Measurements from ENCODE around the gene ZSCAN10. TPM values are rescaled to one million over a fixed set of nuclear protein-coding genes. Genes with fewer than 3 reads are reported as not detected.

The ZSCAN10 gene
- total RNA-seq, 2 experiments from 2014 or later = 0.23 to 0.26 TPM

DNA sequence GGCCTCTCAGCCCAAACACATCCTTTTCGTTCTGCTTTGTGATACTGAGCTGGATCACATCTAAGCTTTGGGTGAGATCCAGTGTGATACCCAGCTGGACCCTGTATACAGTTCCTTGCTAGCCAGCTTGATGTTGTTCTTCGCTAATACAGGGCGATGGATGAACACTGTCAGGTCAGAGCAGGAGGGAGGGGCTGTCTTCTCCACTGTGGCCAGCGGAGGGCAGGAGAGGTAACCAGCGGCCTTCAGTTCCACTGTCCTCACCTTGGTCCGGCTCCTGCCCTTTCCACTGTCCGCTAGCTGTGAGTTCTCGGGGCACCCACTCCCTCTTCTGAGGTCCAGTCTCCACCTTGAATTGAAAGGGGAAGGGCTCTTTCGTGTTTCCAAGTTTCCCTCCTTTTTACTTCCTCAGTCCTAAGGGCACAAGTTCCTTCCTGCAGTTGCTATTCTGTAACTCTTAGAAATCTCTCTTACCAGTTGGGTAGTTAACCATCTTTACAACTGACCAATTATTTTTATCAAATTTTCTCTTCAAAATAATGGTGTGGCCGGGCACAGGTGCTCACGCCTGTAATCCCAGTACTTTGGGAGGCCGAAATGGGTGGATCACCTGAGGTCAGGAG is 32.8 kb upstream of the ZSCAN10 start:
- no peak for ATAC-seq
- peak overlapping the region; percentile 15 for H3K27ac Mint-ChIP-seq

DNA sequence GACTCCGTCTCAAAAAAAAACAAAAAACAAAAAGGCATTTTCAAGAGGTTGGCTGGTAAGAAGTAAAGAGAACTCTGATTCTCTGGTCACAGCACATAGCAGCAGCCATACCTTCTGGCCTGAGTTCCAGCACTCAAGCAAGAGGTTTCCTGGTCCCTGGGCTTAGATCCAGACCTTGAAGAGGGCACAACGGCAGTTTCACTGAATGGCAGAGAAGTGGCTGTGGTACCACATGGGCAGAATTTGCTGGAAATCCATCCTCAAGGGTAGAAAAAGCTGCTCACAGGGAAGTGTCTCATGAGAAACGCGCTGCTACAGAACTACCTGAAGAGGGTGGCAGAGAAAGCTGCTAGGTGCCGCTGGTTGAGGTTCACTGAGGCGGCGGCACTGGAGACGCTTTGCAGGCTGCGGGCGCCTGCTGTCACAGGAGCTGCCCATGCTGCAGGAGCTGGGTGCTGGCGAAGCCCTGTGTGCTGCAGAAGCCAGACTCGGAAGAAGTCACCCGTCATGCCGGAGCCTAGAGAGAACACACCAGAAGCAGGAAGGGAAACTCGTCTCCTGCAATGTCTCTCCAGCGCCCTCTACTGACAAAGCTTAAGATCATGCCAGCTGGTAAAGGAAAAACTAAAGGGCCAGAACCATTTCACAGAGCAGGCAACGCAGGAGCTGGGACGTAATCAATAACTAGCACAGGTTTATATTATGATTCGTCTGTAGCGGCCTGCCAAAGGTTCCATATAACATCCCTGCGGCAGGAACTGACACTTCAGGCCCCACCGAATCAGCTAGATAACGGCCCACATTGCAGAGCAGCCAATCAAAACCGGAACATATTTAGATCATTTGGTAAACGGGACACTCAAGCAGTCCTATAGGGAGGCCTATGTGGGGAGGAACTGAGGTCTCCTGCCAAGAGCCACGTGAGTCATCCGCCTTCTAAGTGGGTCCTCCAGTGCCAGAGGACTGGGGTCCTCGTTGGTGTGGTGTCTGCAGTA is 30.3 kb upstream of the ZSCAN10 start:
- H3K4me3 Mint-ChIP-seq = peak overlapping the region; percentile 94
- H3K36me3 Mint-ChIP-seq (ENCODE audit: low read depth) = peaks cover 56% of the 10 kb centered on the region
- peak; percentile 89 for DNase-seq
- H3K27me3 Mint-ChIP-seq (ENCODE audit: low read depth) = no peaks in the 10 kb centered on the region
- peaks cover 67% of the 10 kb centered on the region for H3K4me1 Mint-ChIP-seq (ENCODE audit: low read depth)
- ChIA-PET POLR2A (interaction anchor here (0.8 to 3.6 kb wide), 22 partner anchors 9 to 102 kb away, joined by 3 to 26 read pairs (median 4); partner anchors contain the start of gene IL32), CTCF (interaction anchor here (0.6 to 11.8 kb wide), 53 partner anchors 8 to 339 kb away, joined by 3 to 354 read pairs (median 7); partner anchors contain the start of genes BICDL2, FLYWCH2, HCFC1R1 and IL32)
- ATAC-seq = peak; percentile 69
- H3K9me3 Mint-ChIP-seq (ENCODE audit: insufficient read depth) = no peaks in the 10 kb centered on the region
- peak overlapping the region; percentile 90 for H3K27ac Mint-ChIP-seq

More for the DNA sequence above, 32.8 kb upstream of the ZSCAN10 start:
- Mint-ChIP-seq H3K36me3 (ENCODE audit: low read depth) (peaks cover 37% of the 10 kb centered on the region), H3K27me3 (ENCODE audit: low read depth) (no peaks in the 10 kb centered on the region), H3K9me3 (ENCODE audit: insufficient read depth) (no peaks in the 10 kb centered on the region), H3K4me3 (no peak overlapping the region), H3K4me1 (ENCODE audit: low read depth) (peaks cover 54% of the 10 kb centered on the region)
- DNase-seq = peak; percentile 66
- POLR2A ChIA-PET = interaction anchor here (0.6 to 0.9 kb wide), 3 partner anchors 27 to 366 kb away, joined by 3 to 5 read pairs (median 3); no protein-coding TSS in a partner anchor
- CTCF ChIA-PET = interaction anchor here (0.5 to 11.8 kb wide), 17 partner anchors 9 to 866 kb away, joined by 3 to 354 read pairs (median 6); partner anchors contain the start of genes IL32, ZNF263 and ZSCAN10

DNA sequence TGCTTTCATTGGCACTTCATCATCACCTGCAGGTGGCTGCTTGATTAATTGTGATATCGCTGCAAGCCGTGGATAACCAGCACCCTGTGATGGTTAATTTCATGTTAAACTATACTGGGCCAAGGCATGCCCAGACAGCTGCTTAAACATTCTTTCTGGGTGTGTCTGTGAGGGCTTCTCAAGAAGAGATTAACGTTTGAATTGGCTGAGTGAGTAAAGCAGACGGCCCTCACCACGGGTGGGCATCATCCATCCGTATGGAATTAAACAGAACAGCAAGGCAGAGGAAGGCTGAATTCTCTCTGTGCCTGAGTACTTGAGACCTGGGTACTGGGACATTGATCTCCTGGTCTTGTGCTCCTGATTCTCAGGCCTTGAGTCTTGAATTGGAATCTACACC is 28.7 kb upstream of the ZSCAN10 start:
- ATAC-seq (no peak), DNase-seq (no peak)
- H3K27me3 Mint-ChIP-seq (ENCODE audit: low read depth) = peaks cover 1% of the 10 kb centered on the region
- no peaks in the 10 kb centered on the region for H3K9me3 Mint-ChIP-seq (ENCODE audit: insufficient read depth)
- H3K4me1 Mint-ChIP-seq (ENCODE audit: low read depth) = peaks cover 64% of the 10 kb centered on the region
- CTCF ChIA-PET = interaction anchor here (0.7 to 11.8 kb wide), 9 partner anchors 10 to 97 kb away, joined by 3 to 354 read pairs (median 72); partner anchors contain the start of gene ZSCAN10
- H3K36me3 Mint-ChIP-seq (ENCODE audit: low read depth) = peaks cover 49% of the 10 kb centered on the region
- POLR2A ChIA-PET = interaction anchor here (1.0 to 3.6 kb wide), 7 partner anchors 7 to 69 kb away, joined by 3 to 26 read pairs (median 7); partner anchors contain the start of gene IL32
- H3K4me3 Mint-ChIP-seq = peak overlapping the region; percentile 94
- peak overlapping the region; percentile 61 for H3K27ac Mint-ChIP-seq

DNA sequence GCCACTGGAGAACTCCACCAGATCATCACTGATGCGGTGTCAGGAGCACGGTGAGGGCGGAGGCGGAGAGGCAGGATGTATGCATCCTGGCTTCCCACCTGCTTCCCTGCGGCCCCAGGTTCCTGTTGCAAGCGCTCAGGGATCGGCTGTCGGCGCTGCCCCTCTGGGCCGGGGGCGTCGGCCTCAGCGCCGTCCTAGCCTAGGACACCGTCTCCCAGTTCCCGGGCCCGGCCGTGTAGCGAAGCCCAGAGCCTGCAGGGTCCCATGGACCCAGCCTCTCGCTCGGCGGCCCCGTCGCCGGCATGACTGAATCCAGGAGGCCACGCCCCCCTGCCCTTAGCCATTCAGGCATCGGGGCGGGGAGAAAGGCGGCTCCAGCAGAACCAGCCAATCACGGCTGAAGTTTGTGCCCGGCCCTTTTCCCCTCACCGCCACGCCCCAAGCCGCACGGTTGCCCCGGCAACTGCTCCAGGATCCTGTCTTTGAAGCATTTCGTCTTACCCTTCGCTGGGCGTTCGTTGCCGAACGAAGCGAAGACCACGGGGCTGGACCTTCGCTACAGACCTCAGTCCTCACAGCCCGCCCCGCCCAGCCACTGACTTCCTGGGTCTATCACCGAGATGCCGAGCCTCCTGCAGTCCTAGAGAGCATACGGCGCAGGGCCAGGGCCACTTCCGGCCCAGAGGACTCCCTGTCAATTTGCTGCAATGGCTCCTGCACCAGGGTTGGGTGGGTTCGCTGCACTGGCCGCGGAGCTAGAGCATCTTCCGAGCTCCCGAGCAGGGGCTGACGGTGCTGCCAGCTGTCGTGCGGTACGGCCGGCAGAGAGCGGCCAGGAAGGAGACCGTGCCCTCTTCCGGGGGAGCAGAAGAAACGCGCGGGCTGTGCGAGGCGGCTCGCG is 25.1 kb upstream of the ZSCAN10 start:
- Mint-ChIP-seq H3K27me3 (ENCODE audit: low read depth) (peaks cover 4% of the 10 kb centered on the region), H3K4me1 (ENCODE audit: low read depth) (peaks cover 46% of the 10 kb centered on the region), H3K27ac (peak overlapping the region; percentile 99), H3K36me3 (ENCODE audit: low read depth) (peaks cover 34% of the 10 kb centered on the region), H3K4me3 (peak overlapping the region; percentile 93), H3K9me3 (ENCODE audit: insufficient read depth) (no peaks in the 10 kb centered on the region)
- peak; percentile 99 for DNase-seq
- ATAC-seq = peak; percentile 89
- CTCF ChIA-PET = interaction anchor here (1.0 to 11.8 kb wide), 7 partner anchors 10 to 93 kb away, joined by 3 to 354 read pairs (median 6); partner anchors contain the start of genes IL32, ZNF205, ZNF213 and ZSCAN10
- POLR2A ChIA-PET = interaction anchor here (0.9 to 2.9 kb wide), 11 partner anchors 10 to 130 kb away, joined by 3 to 14 read pairs (median 4); partner anchors contain the start of genes IL32 and ZNF213

DNA sequence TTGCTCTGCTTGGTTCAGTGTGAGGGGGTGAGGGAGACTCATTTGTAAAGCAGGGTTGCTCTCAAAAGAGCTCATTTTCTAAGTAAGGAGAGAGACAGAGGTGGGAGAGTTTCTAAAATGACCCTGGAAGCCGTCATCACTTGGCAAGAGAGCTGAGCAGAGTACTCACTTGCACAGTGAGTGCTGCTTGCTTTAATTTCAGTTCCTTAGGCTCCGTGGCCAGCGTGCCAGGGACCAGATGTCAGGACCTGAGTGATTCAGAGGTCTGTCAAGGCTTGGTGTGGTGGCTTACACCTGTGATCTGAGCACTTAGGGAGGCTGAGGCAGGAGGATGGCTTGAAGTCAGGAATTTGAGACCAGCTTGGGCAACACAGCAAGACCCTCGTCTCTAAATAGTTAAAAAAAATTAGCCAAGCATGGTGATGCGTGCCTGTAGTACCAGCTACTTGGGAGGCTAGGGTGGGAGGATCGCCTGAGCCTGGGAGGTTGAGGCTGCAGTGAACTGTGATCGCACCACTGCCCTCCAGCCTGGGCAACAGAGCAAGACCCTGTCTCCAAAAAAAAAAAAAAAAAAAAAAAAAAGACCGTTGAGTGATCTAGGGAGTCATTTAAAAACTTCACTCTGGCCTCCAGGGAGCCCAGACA is 24.0 kb upstream of the ZSCAN10 start:
- Mint-ChIP-seq H3K4me3 (peak overlapping the region; percentile 93), H3K36me3 (ENCODE audit: low read depth) (peaks cover 31% of the 10 kb centered on the region), H3K9me3 (ENCODE audit: insufficient read depth) (no peaks in the 10 kb centered on the region), H3K4me1 (ENCODE audit: low read depth) (peaks cover 44% of the 10 kb centered on the region), H3K27me3 (ENCODE audit: low read depth) (peaks cover 4% of the 10 kb centered on the region), H3K27ac (peak overlapping the region; percentile 99)
- ChIA-PET POLR2A (interaction anchor here (0.6 to 1.2 kb wide), 3 partner anchors 17 to 220 kb away, joined by 3 to 5 read pairs (median 3); no protein-coding TSS in a partner anchor), CTCF (interaction anchor here (1.1 to 2.5 kb wide), 8 partner anchors 9 to 95 kb away, joined by 3 to 14 read pairs (median 6); partner anchors contain the start of genes IL32 and ZNF213)
- DNase-seq = no peak
- no peak for ATAC-seq

DNA sequence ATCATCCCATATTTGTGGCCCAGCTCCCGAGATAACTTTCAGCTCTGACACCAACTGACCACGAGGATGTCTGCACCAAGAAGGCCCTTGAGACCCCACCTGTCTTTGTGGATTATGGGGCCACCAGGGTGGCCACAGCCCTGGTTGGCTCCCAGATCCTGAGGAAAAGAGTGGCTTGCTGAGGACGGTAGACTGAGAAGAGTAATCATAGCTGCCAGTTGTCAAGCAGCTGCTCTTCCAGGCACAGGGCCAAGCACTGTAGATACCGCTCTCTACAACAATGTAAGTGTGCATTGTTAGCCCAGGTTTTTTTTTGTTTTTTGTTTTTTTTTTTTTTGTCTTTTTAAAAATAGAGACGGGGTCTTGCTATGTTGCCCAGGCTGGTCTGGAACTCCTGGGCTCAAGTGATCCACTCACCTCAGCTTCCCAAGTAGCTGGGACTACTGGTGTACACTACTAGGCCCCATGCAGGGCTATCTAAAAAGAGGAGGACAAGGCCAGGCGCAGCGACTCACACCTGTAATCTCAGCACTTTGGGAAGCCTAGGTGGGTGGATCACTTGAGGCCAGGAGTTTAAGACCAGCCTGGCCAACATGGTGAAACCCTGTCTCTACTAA is 22.9 kb upstream of the ZSCAN10 start:
- ATAC-seq = no peak
- no peak overlapping the region for H3K4me3 Mint-ChIP-seq
- POLR2A ChIA-PET = interaction anchor here (0.7 to 1.2 kb wide), 2 partner anchors 16 kb away, joined by 4 to 5 read pairs; no protein-coding TSS in a partner anchor

DNA sequence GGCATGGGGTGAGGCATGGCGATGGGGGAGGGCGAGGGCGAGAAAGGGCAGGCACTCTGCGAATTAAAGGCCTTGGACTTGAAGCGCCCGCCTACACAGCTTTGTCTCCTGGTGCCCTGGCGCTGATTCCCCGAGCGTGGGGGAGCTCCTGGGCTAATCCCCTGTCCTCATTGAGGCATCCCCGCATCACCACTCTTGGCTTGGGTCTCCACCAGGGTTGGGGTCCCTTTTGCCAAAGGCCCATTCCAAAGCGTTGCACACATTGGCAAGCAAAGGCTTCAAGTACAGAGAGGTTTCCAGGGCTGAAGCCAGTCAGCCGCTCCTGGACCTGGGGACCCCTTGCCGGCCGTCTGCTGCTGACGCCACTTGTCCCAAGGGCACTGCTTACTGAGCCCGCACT is 21.3 kb upstream of the ZSCAN10 start:
- POLR2A ChIA-PET = interaction anchor here (2.0 kb wide), 1 partner anchor 8 kb away, joined by 4 read pairs; no protein-coding TSS in a partner anchor

More for the DNA sequence above, 22.9 kb upstream of the ZSCAN10 start:
- Mint-ChIP-seq H3K27me3 (ENCODE audit: low read depth) (peaks cover 4% of the 10 kb centered on the region), H3K9me3 (ENCODE audit: insufficient read depth) (no peaks in the 10 kb centered on the region), H3K27ac (no peak overlapping the region), H3K36me3 (ENCODE audit: low read depth) (peaks cover 20% of the 10 kb centered on the region), H3K4me1 (ENCODE audit: low read depth) (peaks cover 33% of the 10 kb centered on the region)
- DNase-seq = no peak
- CTCF ChIA-PET = interaction anchor here (1.1 to 2.5 kb wide), 9 partner anchors 10 to 94 kb away, joined by 3 to 14 read pairs (median 6); partner anchors contain the start of genes IL32 and ZNF213

DNA sequence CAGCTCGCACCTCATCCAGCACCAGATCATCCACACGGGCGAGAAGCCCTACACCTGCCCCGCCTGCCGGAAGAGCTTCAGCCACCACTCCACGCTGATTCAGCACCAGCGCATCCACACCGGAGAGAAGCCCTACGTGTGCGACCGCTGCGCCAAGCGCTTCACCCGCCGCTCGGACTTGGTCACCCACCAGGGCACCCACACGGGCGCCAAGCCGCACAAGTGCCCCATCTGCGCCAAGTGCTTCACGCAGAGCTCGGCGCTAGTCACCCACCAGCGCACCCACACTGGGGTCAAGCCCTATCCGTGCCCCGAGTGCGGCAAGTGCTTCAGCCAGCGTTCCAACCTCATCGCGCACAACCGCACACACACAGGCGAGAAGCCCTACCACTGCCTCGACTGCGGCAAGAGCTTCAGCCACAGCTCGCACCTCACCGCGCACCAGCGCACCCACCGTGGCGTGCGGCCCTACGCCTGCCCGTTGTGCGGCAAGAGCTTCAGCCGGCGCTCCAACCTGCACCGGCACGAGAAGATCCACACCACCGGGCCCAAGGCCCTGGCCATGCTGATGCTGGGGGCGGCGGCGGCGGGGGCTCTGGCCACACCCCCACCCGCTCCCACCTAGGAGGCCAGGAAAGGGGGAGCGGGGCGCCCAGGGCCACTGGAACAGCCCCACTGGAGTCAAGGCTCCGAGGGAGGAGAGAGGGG is 20.8 kb upstream of the ZSCAN10 start:
- Mint-ChIP-seq H3K36me3 (ENCODE audit: low read depth) (peaks cover 4% of the 10 kb centered on the region), H3K4me3 (no peak overlapping the region), H3K27ac (no peak overlapping the region), H3K27me3 (ENCODE audit: low read depth) (peaks cover 4% of the 10 kb centered on the region), H3K4me1 (ENCODE audit: low read depth) (peaks cover 14% of the 10 kb centered on the region), H3K9me3 (ENCODE audit: insufficient read depth) (no peaks in the 10 kb centered on the region)
- ChIA-PET POLR2A (interaction anchor here (1.1 to 2.0 kb wide), 2 partner anchors 9 to 14 kb away, joined by 3 to 4 read pairs; no protein-coding TSS in a partner anchor), CTCF (interaction anchor here (1.1 to 1.4 kb wide), 3 partner anchors 10 to 88 kb away, joined by 3 to 5 read pairs (median 3); partner anchors contain the start of gene ZSCAN10)
- DNase-seq (no peak), ATAC-seq (no peak)

More for the DNA sequence above, 21.3 kb upstream of the ZSCAN10 start:
- DNase-seq (no peak), ATAC-seq (no peak)
- Mint-ChIP-seq H3K4me1 (ENCODE audit: low read depth) (peaks cover 19% of the 10 kb centered on the region), H3K4me3 (no peak overlapping the region), H3K27me3 (ENCODE audit: low read depth) (peaks cover 4% of the 10 kb centered on the region), H3K27ac (no peak overlapping the region), H3K9me3 (ENCODE audit: insufficient read depth) (no peaks in the 10 kb centered on the region), H3K36me3 (ENCODE audit: low read depth) (peaks cover 7% of the 10 kb centered on the region)
- CTCF ChIA-PET = interaction anchor here (1.1 to 1.4 kb wide), 3 partner anchors 9 to 89 kb away, joined by 3 to 5 read pairs (median 3); partner anchors contain the start of gene ZSCAN10

DNA sequence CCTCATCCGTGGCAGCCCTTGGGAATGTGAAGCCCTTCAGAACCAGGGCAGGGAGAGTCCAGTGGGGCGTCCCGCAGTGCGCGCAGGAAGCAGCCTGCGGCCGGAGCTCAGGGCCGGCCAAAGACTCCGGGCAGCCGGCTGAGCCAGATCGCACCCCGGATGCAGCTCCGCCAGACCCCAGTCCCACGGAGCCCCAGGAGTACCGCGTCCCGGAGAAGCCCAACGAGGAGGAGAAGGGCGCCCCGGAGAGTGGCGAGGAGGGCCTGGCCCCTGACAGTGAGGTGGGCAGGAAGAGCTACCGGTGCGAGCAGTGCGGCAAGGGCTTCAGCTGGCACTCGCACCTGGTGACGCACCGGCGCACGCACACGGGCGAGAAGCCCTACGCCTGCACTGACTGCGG is 20.2 kb upstream of the ZSCAN10 start:
- CTCF ChIA-PET = interaction anchor here (1.1 to 1.4 kb wide), 3 partner anchors 10 to 88 kb away, joined by 3 to 5 read pairs (median 3); partner anchors contain the start of gene ZSCAN10
- peaks cover 4% of the 10 kb centered on the region for H3K27me3 Mint-ChIP-seq (ENCODE audit: low read depth)
- no peak overlapping the region for H3K27ac Mint-ChIP-seq
- ATAC-seq = no peak
- H3K4me3 Mint-ChIP-seq = no peak overlapping the region
- DNase-seq = no peak
- H3K36me3 Mint-ChIP-seq (ENCODE audit: low read depth) = no peaks in the 10 kb centered on the region
- H3K9me3 Mint-ChIP-seq (ENCODE audit: insufficient read depth) = no peaks in the 10 kb centered on the region
- peaks cover 11% of the 10 kb centered on the region for H3K4me1 Mint-ChIP-seq (ENCODE audit: low read depth)
- POLR2A ChIA-PET = interaction anchor here (1.1 to 2.0 kb wide), 2 partner anchors 9 to 14 kb away, joined by 3 to 4 read pairs; no protein-coding TSS in a partner anchor

All from activated CD8-positive, alpha-beta T cell treated with anti-CD3 and anti-CD28 coated beads, Interleukin-2, amount 10 ng/mL, durations not matched to agents 7 days and 5 days (primary cell).